ENCODE data around the gene CMSS1. TPM values are rescaled to one million over a fixed set of nuclear protein-coding genes. Genes with fewer than 3 reads are reported as not detected.

The CMSS1 gene
- total and polyA plus RNA-seq, 5 donors from 2014 or later, result 20.5 to 34.0 (median 22.0) TPM

GRCh38 chr3:100042166-100042981 lies 224.7 kb downstream of the CMSS1 start:
- Mint-ChIP-seq H3K9me3 (no peaks in the 10 kb centered on the region), H3K4me3 (no peak overlapping the region), H3K27ac (no peak overlapping the region), H3K27me3 (no peaks in the 10 kb centered on the region), H3K36me3 (no peaks in the 10 kb centered on the region), H3K4me1 (peaks cover 0 to 12% (median 5%) of the 10 kb centered on the region in 4 donors)
- no peaks in the 10 kb centered on the region for H3K4me1 ChIP-seq (ENCODE audit: control insufficient read depth, insufficient read depth, low read length, poor library complexity, severe bottlenecking)
- DNase-seq (no peak), ATAC-seq (ENCODE audit: low read depth in 2 of 2) (no peak)
- H3K9me3 ChIP-seq (ENCODE audit: control insufficient read depth in 2 of 2, low read length in 2 of 2), result no peaks in the 10 kb centered on the region
- no peak overlapping the region for H3K4me3 ChIP-seq (ENCODE audit: low read depth, low read length)
- no peak overlapping the region for H3K27ac ChIP-seq (ENCODE audit: insufficient read depth, low read length, poor library complexity, severe bottlenecking)
- no peaks in the 10 kb centered on the region for H3K36me3 ChIP-seq (ENCODE audit: control insufficient read depth, insufficient read depth, low read length)
- no peaks in the 10 kb centered on the region for H3K27me3 ChIP-seq (ENCODE audit: control insufficient read depth, insufficient read depth, low read length)

- H3K4me3 Mint-ChIP-seq, result no peak overlapping the region
- Histone ChIP-seq H3K27me3 (ENCODE audit: control insufficient read depth, insufficient read depth, low read length) (no peaks in the 10 kb centered on the region), H3K4me1 (ENCODE audit: control insufficient read depth, insufficient read depth, low read length, poor library complexity, severe bottlenecking) (no peaks in the 10 kb centered on the region), H3K4me3 (ENCODE audit: low read depth, low read length) (no peak overlapping the region), H3K36me3 (ENCODE audit: control insufficient read depth, insufficient read depth, low read length) (no peaks in the 10 kb centered on the region), H3K9me3 (ENCODE audit: control insufficient read depth in 2 of 2, low read length in 2 of 2) (no peaks in the 10 kb centered on the region), H3K27ac (ENCODE audit: insufficient read depth, low read length, poor library complexity, severe bottlenecking) (no peak overlapping the region)
- H3K36me3 Mint-ChIP-seq, result no peaks in the 10 kb centered on the region
- H3K4me1 Mint-ChIP-seq, result peaks cover 0 to 15% (median 10%) of the 10 kb centered on the region in 4 donors
- no peaks in the 10 kb centered on the region for H3K27me3 Mint-ChIP-seq
- DNase-seq (no peak), ATAC-seq (ENCODE audit: low read depth in 2 of 2) (no peak)
- H3K9me3 Mint-ChIP-seq, result no peaks in the 10 kb centered on the region
- H3K27ac Mint-ChIP-seq, result no peak overlapping the region
These were observed 225.6 kb downstream of the CMSS1 start for GRCh38 chr3:100043271-100043670.

GRCh38 chr3:100044369-100044768 lies 226.7 kb downstream of the CMSS1 start:
- ATAC-seq (ENCODE audit: low read depth in 2 of 2) (peak; percentile 33 to 39), DNase-seq (no peak)
- Mint-ChIP-seq H3K4me3 (no peak overlapping the region), H3K27me3 (no peaks in the 10 kb centered on the region), H3K27ac (peak overlapping the region in 1 of 3 donors; percentile 16), H3K4me1 (peaks cover 0 to 15% (median 10%) of the 10 kb centered on the region in 4 donors), H3K9me3 (no peaks in the 10 kb centered on the region), H3K36me3 (no peaks in the 10 kb centered on the region)
- Histone ChIP-seq H3K27ac (ENCODE audit: insufficient read depth, low read length, poor library complexity, severe bottlenecking) (no peak overlapping the region), H3K36me3 (ENCODE audit: control insufficient read depth, insufficient read depth, low read length) (no peaks in the 10 kb centered on the region), H3K4me3 (ENCODE audit: low read depth, low read length) (no peak overlapping the region), H3K27me3 (ENCODE audit: control insufficient read depth, insufficient read depth, low read length) (no peaks in the 10 kb centered on the region), H3K9me3 (ENCODE audit: control insufficient read depth in 2 of 2, low read length in 2 of 2) (no peaks in the 10 kb centered on the region), H3K4me1 (ENCODE audit: control insufficient read depth, insufficient read depth, low read length, poor library complexity, severe bottlenecking) (no peaks in the 10 kb centered on the region)

- H3K4me1 ChIP-seq (ENCODE audit: control insufficient read depth, insufficient read depth, low read length, poor library complexity, severe bottlenecking), result no peaks in the 10 kb centered on the region
- Mint-ChIP-seq H3K36me3 (no peaks in the 10 kb centered on the region), H3K27me3 (no peaks in the 10 kb centered on the region), H3K4me3 (no peak overlapping the region), H3K27ac (peak overlapping the region in 1 of 3 donors; percentile 76), H3K4me1 (peaks cover 0 to 13% (median 10%) of the 10 kb centered on the region in 4 donors), H3K9me3 (no peaks in the 10 kb centered on the region)
- H3K9me3 ChIP-seq (ENCODE audit: control insufficient read depth in 2 of 2, low read length in 2 of 2), result no peaks in the 10 kb centered on the region
- H3K27me3 ChIP-seq (ENCODE audit: control insufficient read depth, insufficient read depth, low read length), result no peaks in the 10 kb centered on the region
- DNase-seq, result no peak
- no peak overlapping the region for H3K27ac ChIP-seq (ENCODE audit: insufficient read depth, low read length, poor library complexity, severe bottlenecking)
- ATAC-seq (ENCODE audit: low read depth in 2 of 2), result no peak
- H3K36me3 ChIP-seq (ENCODE audit: control insufficient read depth, insufficient read depth, low read length), result no peaks in the 10 kb centered on the region
- H3K4me3 ChIP-seq (ENCODE audit: low read depth, low read length), result no peak overlapping the region
These were observed 228.0 kb downstream of the CMSS1 start for GRCh38 chr3:100045696-100046095.

GRCh38 chr3:100046986-100047385 lies 229.3 kb downstream of the CMSS1 start:
- H3K27ac Mint-ChIP-seq, result no peak overlapping the region
- H3K4me1 ChIP-seq (ENCODE audit: control insufficient read depth, insufficient read depth, low read length, poor library complexity, severe bottlenecking), result no peaks in the 10 kb centered on the region

GRCh38 chr3:100047455-100048141 lies 229.9 kb downstream of the CMSS1 start:
- peak overlapping the region in 1 of 4 donors; percentile 39 for H3K4me3 Mint-ChIP-seq

More at GRCh38 chr3:100046986-100047385, 229.3 kb downstream of the CMSS1 start:
- Histone ChIP-seq H3K4me3 (ENCODE audit: low read depth, low read length) (no peak overlapping the region), H3K27ac (ENCODE audit: insufficient read depth, low read length, poor library complexity, severe bottlenecking) (no peak overlapping the region), H3K27me3 (ENCODE audit: control insufficient read depth, insufficient read depth, low read length) (no peaks in the 10 kb centered on the region), H3K36me3 (ENCODE audit: control insufficient read depth, insufficient read depth, low read length) (no peaks in the 10 kb centered on the region), H3K9me3 (ENCODE audit: control insufficient read depth in 2 of 2, low read length in 2 of 2) (no peaks in the 10 kb centered on the region)
- no peak for DNase-seq
- Mint-ChIP-seq H3K9me3 (no peaks in the 10 kb centered on the region), H3K27me3 (no peaks in the 10 kb centered on the region), H3K4me3 (peak overlapping the region in 1 of 4 donors; percentile 39), H3K36me3 (no peaks in the 10 kb centered on the region), H3K4me1 (peaks cover 0 to 13% (median 10%) of the 10 kb centered on the region in 4 donors)
- ATAC-seq (ENCODE audit: low read depth in 2 of 2), result no peak

GRCh38 chr3:100048248-100048647 lies 230.6 kb downstream of the CMSS1 start:
- H3K4me1 Mint-ChIP-seq, result peaks cover 0 to 13% (median 10%) of the 10 kb centered on the region in 4 donors
- H3K4me3 Mint-ChIP-seq, result no peak overlapping the region
- ATAC-seq (ENCODE audit: low read depth in 2 of 2), result no peak
- H3K9me3 ChIP-seq (ENCODE audit: control insufficient read depth in 2 of 2, low read length in 2 of 2), result no peaks in the 10 kb centered on the region
- no peaks in the 10 kb centered on the region for H3K4me1 ChIP-seq (ENCODE audit: control insufficient read depth, insufficient read depth, low read length, poor library complexity, severe bottlenecking)
- no peak overlapping the region for H3K4me3 ChIP-seq (ENCODE audit: low read depth, low read length)
- H3K27ac Mint-ChIP-seq, result no peak overlapping the region
- H3K36me3 Mint-ChIP-seq, result no peaks in the 10 kb centered on the region
- H3K36me3 ChIP-seq (ENCODE audit: control insufficient read depth, insufficient read depth, low read length), result no peaks in the 10 kb centered on the region
- no peaks in the 10 kb centered on the region for H3K27me3 Mint-ChIP-seq
- no peaks in the 10 kb centered on the region for H3K27me3 ChIP-seq (ENCODE audit: control insufficient read depth, insufficient read depth, low read length)
- no peak overlapping the region for H3K27ac ChIP-seq (ENCODE audit: insufficient read depth, low read length, poor library complexity, severe bottlenecking)
- H3K9me3 Mint-ChIP-seq, result no peaks in the 10 kb centered on the region
- no peak for DNase-seq

More at GRCh38 chr3:100047455-100048141, 229.9 kb downstream of the CMSS1 start:
- H3K4me1 Mint-ChIP-seq, result peaks cover 0 to 13% (median 10%) of the 10 kb centered on the region in 4 donors
- no peaks in the 10 kb centered on the region for H3K36me3 Mint-ChIP-seq
- no peak overlapping the region for H3K4me3 ChIP-seq (ENCODE audit: low read depth, low read length)
- peak in 1 of 3 donors; percentile 24 for DNase-seq
- H3K9me3 ChIP-seq (ENCODE audit: control insufficient read depth in 2 of 2, low read length in 2 of 2), result no peaks in the 10 kb centered on the region
- ATAC-seq (ENCODE audit: low read depth in 2 of 2), result peak; percentile 42 to 56
- no peaks in the 10 kb centered on the region for H3K4me1 ChIP-seq (ENCODE audit: control insufficient read depth, insufficient read depth, low read length, poor library complexity, severe bottlenecking)
- no peaks in the 10 kb centered on the region for H3K9me3 Mint-ChIP-seq
- H3K27ac Mint-ChIP-seq, result no peak overlapping the region
- H3K27ac ChIP-seq (ENCODE audit: insufficient read depth, low read length, poor library complexity, severe bottlenecking), result no peak overlapping the region
- no peaks in the 10 kb centered on the region for H3K27me3 ChIP-seq (ENCODE audit: control insufficient read depth, insufficient read depth, low read length)
- no peaks in the 10 kb centered on the region for H3K27me3 Mint-ChIP-seq
- H3K36me3 ChIP-seq (ENCODE audit: control insufficient read depth, insufficient read depth, low read length), result no peaks in the 10 kb centered on the region

Measured in CD4-positive, CD25-positive, alpha-beta regulatory T cell (primary cell).